Ascending aorta (tissue), 2 donors: ENCODE results near the gene IRAK3. TPM values are rescaled to one million over a fixed set of nuclear protein-coding genes. Genes with fewer than 3 reads are reported as not detected.

ENCODE experiments used
- DNase-seq, 2 donors: peaks; one replicate each; pipeline ENCODE4 v3.0.0-alpha.2; 2019; ENCODE audit warnings: low spot score in 2 of 2
- H3K27ac ChIP-seq, 2 donors: fragments of 200-600 bp; sonication (generic); one replicate each; pipeline ENCODE4 v1.5.1; 2016 to 2017; ENCODE audit warnings: mild to moderate bottlenecking in 1 of 2
- H3K27me3 ChIP-seq: fragments of 200-600 bp; sonication (generic); one replicate; pipeline ENCODE4 v1.5.1; 2017
- H3K36me3 ChIP-seq, 2 donors: fragments of 200-600 bp; sonication (generic); one replicate each; pipeline ENCODE4 v1.5.1; 2016
- H3K4me1 ChIP-seq, 2 donors: fragments of 200-600 bp; sonication (generic); one replicate each; pipeline ENCODE4 v1.5.1; 2016 to 2017; ENCODE audit warnings: mild to moderate bottlenecking in 1 of 2
- H3K4me3 ChIP-seq, 2 donors: fragments of 200-600 bp; sonication (generic); one replicate each; pipeline ENCODE4 v1.5.1; 2016 to 2017; ENCODE audit warnings: mild to moderate bottlenecking in 1 of 2
- H3K9me3 ChIP-seq, 2 donors: fragments of 200-600 bp; sonication (generic); one replicate each; pipeline ENCODE4 v1.5.1; 2016
- intact Hi-C: fragments of 100-400 bp; cut with DNase I; formaldehyde crosslinking; loops from one replicate; pipeline ENCODE4 v1.15.1; 2023
- total RNA-seq: library from RNA; depleted of rRNA; stranded (reverse); fragments of >200 nt; gene quantifications from one replicate; pipeline ENCODE4 v1.1.0, GENCODE V29; 2016
- TF ChIP-seq, protein P1 (sequence below), 3 experiments: fragments of 200-600 bp in 2 of 3; fragments of 450-650 bp in 1 of 3; sonication (generic) in 2 of 3; IDR thresholded peaks; one replicate each; pipeline ENCODE4 v1.5.1; 2016 to 2019; ENCODE audit warnings: antibody characterized with exemption in 3 of 3, mild to moderate bottlenecking in 1 of 3, moderate library complexity in 1 of 3

Gene IRAK3
- total RNA-seq, 1 donor from 2014 or later = 35.9 TPM

- no peak for DNase-seq
- peaks cover 0 to 18% of the 10 kb centered on the region in 2 donors for H3K4me1 ChIP-seq
- no peaks in the 10 kb centered on the region for H3K27me3 ChIP-seq
- no peak overlapping the region for H3K4me3 ChIP-seq
- no peaks in the 10 kb centered on the region for H3K9me3 ChIP-seq
- peaks cover 0 to 10% of the 10 kb centered on the region in 2 donors for H3K36me3 ChIP-seq
- TF ChIP-seq, protein P1, sequence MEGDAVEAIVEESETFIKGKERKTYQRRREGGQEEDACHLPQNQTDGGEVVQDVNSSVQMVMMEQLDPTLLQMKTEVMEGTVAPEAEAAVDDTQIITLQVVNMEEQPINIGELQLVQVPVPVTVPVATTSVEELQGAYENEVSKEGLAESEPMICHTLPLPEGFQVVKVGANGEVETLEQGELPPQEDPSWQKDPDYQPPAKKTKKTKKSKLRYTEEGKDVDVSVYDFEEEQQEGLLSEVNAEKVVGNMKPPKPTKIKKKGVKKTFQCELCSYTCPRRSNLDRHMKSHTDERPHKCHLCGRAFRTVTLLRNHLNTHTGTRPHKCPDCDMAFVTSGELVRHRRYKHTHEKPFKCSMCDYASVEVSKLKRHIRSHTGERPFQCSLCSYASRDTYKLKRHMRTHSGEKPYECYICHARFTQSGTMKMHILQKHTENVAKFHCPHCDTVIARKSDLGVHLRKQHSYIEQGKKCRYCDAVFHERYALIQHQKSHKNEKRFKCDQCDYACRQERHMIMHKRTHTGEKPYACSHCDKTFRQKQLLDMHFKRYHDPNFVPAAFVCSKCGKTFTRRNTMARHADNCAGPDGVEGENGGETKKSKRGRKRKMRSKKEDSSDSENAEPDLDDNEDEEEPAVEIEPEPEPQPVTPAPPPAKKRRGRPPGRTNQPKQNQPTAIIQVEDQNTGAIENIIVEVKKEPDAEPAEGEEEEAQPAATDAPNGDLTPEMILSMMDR (IDR thresholded peaks at IDR 0.05) = no peak
- intact Hi-C loops = no loop called here
- no peak overlapping the region for H3K27ac ChIP-seq
Observed at GRCh38 chr12:66196806-66197205, 7.8 kb downstream of the IRAK3 start.

DNA sequence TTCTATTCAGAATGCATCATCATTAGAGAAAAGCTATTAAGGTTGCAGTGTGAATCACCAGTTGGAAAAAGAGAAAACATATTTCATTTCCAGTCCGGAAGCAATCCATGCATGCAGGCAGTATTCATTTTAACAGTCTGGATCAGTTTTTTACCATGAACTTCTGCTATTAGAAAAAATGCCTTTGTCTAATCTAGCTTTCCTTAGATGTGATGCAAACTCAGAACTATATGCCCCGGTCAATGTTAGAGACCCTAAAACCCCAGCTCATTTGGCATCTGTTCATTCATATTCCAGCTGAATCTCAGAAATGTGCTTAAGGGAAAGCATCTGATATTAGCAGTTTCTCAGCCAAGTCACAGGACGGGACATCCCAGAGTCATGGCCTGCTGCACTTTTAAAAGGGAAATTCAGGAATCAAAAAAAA lies 8.5 kb downstream of the IRAK3 start:
- Histone ChIP-seq H3K36me3 (peaks cover 0 to 10% of the 10 kb centered on the region in 2 donors), H3K4me1 (peaks cover 0 to 18% of the 10 kb centered on the region in 2 donors), H3K4me3 (no peak overlapping the region), H3K9me3 (no peaks in the 10 kb centered on the region), H3K27me3 (no peaks in the 10 kb centered on the region), H3K27ac (no peak overlapping the region)
- TF ChIP-seq, protein P1 (IDR thresholded peaks at IDR 0.05) = no peak
- no peak for DNase-seq
- intact Hi-C loops = no loop called here

DNA sequence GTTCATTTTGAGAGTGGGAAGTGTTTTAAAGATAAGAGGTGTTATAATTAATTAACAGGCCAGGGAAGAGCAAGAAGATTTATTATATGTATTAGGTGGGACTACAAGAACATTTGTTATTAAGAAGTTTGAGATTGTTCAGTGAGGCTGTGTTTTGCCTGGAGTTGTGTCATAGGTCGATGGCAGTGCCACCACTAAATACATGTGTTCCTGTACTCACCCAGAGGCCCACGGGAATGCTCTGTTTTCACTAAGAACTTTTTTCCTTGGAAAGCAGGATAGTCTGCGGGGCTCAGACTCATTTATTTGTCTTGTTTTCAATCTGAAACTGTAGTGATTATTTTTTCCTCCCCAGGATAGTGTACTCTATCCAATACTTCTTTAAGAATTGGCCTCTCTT lies 10.1 kb downstream of the IRAK3 start:
- Histone ChIP-seq H3K4me3 (no peak overlapping the region), H3K36me3 (peaks cover 0 to 10% of the 10 kb centered on the region in 2 donors), H3K4me1 (peaks cover 0 to 18% of the 10 kb centered on the region in 2 donors), H3K27me3 (no peaks in the 10 kb centered on the region), H3K27ac (no peak overlapping the region), H3K9me3 (no peaks in the 10 kb centered on the region)
- DNase-seq = no peak
- TF ChIP-seq, protein P1 (IDR thresholded peaks at IDR 0.05) = no peak
- intact Hi-C loops = no loop called here

GRCh38 chr12:66199831-66200509 lies 11.0 kb downstream of the IRAK3 start:
- Histone ChIP-seq H3K27me3 (no peaks in the 10 kb centered on the region), H3K9me3 (no peaks in the 10 kb centered on the region), H3K4me1 (peaks cover 0 to 18% of the 10 kb centered on the region in 2 donors), H3K4me3 (no peak overlapping the region), H3K27ac (no peak overlapping the region), H3K36me3 (peaks cover 0 to 2% of the 10 kb centered on the region in 2 donors)
- intact Hi-C loops = no loop called here
- TF ChIP-seq, protein P1 (IDR thresholded peaks at IDR 0.05) = no peak
- no peak for DNase-seq

GRCh38 chr12:66203820-66204219 lies 14.8 kb downstream of the IRAK3 start:
- Histone ChIP-seq H3K27me3 (no peaks in the 10 kb centered on the region), H3K27ac (no peak overlapping the region), H3K4me1 (peaks cover 0 to 4% of the 10 kb centered on the region in 2 donors), H3K36me3 (no peaks in the 10 kb centered on the region), H3K4me3 (no peak overlapping the region), H3K9me3 (no peaks in the 10 kb centered on the region)
- intact Hi-C loops = no loop called here
- TF ChIP-seq, protein P1 (IDR thresholded peaks at IDR 0.05) = no peak
- no peak for DNase-seq
